CD14-positive monocyte (primary cell): ENCODE data around the gene PHACTR3. TPM values are rescaled to one million over a fixed set of nuclear protein-coding genes. Genes with fewer than 3 reads are reported as not detected.
"Not testable (repeated sequence)": the region's sequence is repeated elsewhere in the genome, so short reads cannot be mapped to it uniquely, and the experiment has no call there.

Experiments used
- DNase-seq, 3 donors: peaks; one replicate each; pipeline ENCODE4 v3.0.0-alpha.2; 2011 to 2022
- H2AFZ ChIP-seq: 2 replicates; pipeline ENCODE4 v1.6.0; 2012; ENCODE audit warnings: mild to moderate bottlenecking, low read depth, low read length, inconsistent platforms; ENCODE audit not compliant: insufficient read depth, poor library complexity, severe bottlenecking
- H3K27ac ChIP-seq, 2 donors: 1 replicate in 1 of 2; 2 replicates in 1 of 2; pipeline ENCODE4 v1.5.1; 2012 to 2013; ENCODE audit warnings: low read length in 2 of 2, control low read depth in 1 of 2, inconsistent platforms in 1 of 2, low read depth in 1 of 2, mild to moderate bottlenecking in 1 of 2
- H3K27me3 ChIP-seq, 2 donors: one replicate each; pipeline versions ENCODE4 v1.6.0 to v1.6.1; 2011 to 2013; ENCODE audit warnings: low read length in 2 of 2; ENCODE audit not compliant: control insufficient read depth in 2 of 2, insufficient read depth in 2 of 2
- H3K36me3 ChIP-seq, 2 donors: replicated peaks in 1 of 2; 1 replicate in 1 of 2; 2 replicates in 1 of 2; pipeline versions ENCODE4 v1.5.1 to v1.6.1; 2012 to 2013; ENCODE audit warnings: low read length in 2 of 2, control low read depth in 1 of 2, inconsistent platforms in 1 of 2, mild to moderate bottlenecking in 1 of 2; ENCODE audit not compliant: insufficient read depth in 2 of 2, control insufficient read depth in 1 of 2
- H3K4me1 ChIP-seq, 2 donors: 1 replicate in 1 of 2; 2 replicates in 1 of 2; pipeline versions ENCODE4 v1.5.1 to v1.6.1; 2012 to 2013; ENCODE audit warnings: low read length in 2 of 2, control low read depth in 1 of 2, inconsistent platforms in 1 of 2, mild to moderate bottlenecking in 1 of 2, moderate library complexity in 1 of 2; ENCODE audit not compliant: insufficient read depth in 2 of 2, control insufficient read depth in 1 of 2
- H3K4me2 ChIP-seq: replicated peaks from 2 replicates; pipeline ENCODE3; 2012; ENCODE audit warnings: low read length, moderate library complexity, mild to moderate bottlenecking; ENCODE audit not compliant: poor library complexity, severe bottlenecking; ENCODE audit errors: extremely low read depth
- H3K4me3 ChIP-seq, 3 experiments: fragments of 200-600 bp in 1 of 3; sonication (generic) in 1 of 3; replicated peaks in 1 of 3; 1 replicate in 2 of 3; 2 replicates in 1 of 3; pipeline ENCODE4 v1.5.1; 2011 to 2013; ENCODE audit warnings: low read length in 3 of 3, mild to moderate bottlenecking in 3 of 3, control low read depth in 2 of 3, low read depth in 2 of 3, inconsistent platforms in 1 of 3, moderate library complexity in 1 of 3
- H3K79me2 ChIP-seq: 2 replicates; pipeline ENCODE4 v1.6.0; 2012; ENCODE audit warnings: mild to moderate bottlenecking, control low read depth, inconsistent platforms, low read length, moderate library complexity; ENCODE audit not compliant: insufficient read depth
- H3K9ac ChIP-seq: 2 replicates; pipeline ENCODE4 v1.6.0; 2017; ENCODE audit warnings: low read length, mild to moderate bottlenecking; ENCODE audit not compliant: insufficient read depth, poor library complexity, severe bottlenecking
- H3K9me3 ChIP-seq, 2 donors: replicated peaks in 1 of 2; 1 replicate in 1 of 2; 2 replicates in 1 of 2; pipeline versions ENCODE4 v1.5.1 to v1.6.1; 2012 to 2013; ENCODE audit warnings: low read length in 2 of 2, control low read depth in 1 of 2; ENCODE audit not compliant: control insufficient read depth in 1 of 2, insufficient read depth in 1 of 2
- H4K20me1 ChIP-seq: 2 replicates; pipeline ENCODE4 v1.6.0; 2012; ENCODE audit warnings: mild to moderate bottlenecking, low read length, control low read depth, moderate library complexity; ENCODE audit not compliant: insufficient read depth
- H3K27ac Mint-ChIP-seq, 7 donors: one replicate each; pipeline ENCODE4 v1.8.0; 2020; ENCODE audit warnings: mild to moderate bottlenecking in 7 of 7, mixed read lengths in 7 of 7, moderate library complexity in 6 of 7, inconsistent platforms in 2 of 7
- H3K27me3 Mint-ChIP-seq, 3 donors: one replicate each; pipeline ENCODE4 v1.8.0; 2021 to 2022; ENCODE audit warnings: low read depth in 3 of 3, mild to moderate bottlenecking in 3 of 3, mixed read lengths in 3 of 3, moderate library complexity in 3 of 3, inconsistent platforms in 1 of 3
- H3K36me3 Mint-ChIP-seq, 2 donors: one replicate each; pipeline ENCODE4 v1.8.0; 2020; ENCODE audit warnings: mixed read lengths in 2 of 2, inconsistent platforms in 1 of 2, mild to moderate bottlenecking in 1 of 2
- H3K4me1 Mint-ChIP-seq: one replicate; pipeline ENCODE4 v1.8.0; 2020; ENCODE audit warnings: mild to moderate bottlenecking, mixed read lengths
- H3K4me3 Mint-ChIP-seq, 2 donors: one replicate each; pipeline ENCODE4 v1.8.0; 2020; ENCODE audit warnings: mild to moderate bottlenecking in 2 of 2, mixed read lengths in 2 of 2, moderate library complexity in 1 of 2
- H3K9me3 Mint-ChIP-seq, 7 donors: one replicate each; pipeline ENCODE4 v1.8.0; 2020 to 2022; ENCODE audit warnings: mixed read lengths in 7 of 7, mild to moderate bottlenecking in 6 of 7, moderate library complexity in 6 of 7, inconsistent platforms in 2 of 7
- WGBS: methylation state at CpG from one replicate; pipeline ENCODE4 v1.1.5; 2013; ENCODE audit warnings: missing lambda C conversion rate; ENCODE audit not compliant: insufficient coverage; 5-methylcytosine and 5-hydroxymethylcytosine counted together
- intact Hi-C, 2 donors: fragments of 100-400 bp; cut with micrococcal nuclease; formaldehyde crosslinking; loops; one replicate each; pipeline versions ENCODE4 v1.15.0 to v1.15.1; 2023
- polyA plus RNA-seq, 3 donors: library from polyadenylated mRNA; depleted of rRNA in 1 of 3; unstranded in 2 of 3; stranded (reverse) in 1 of 3; fragments of 300-500 nt in 2 of 3; fragments of >200 nt in 1 of 3; fragmentation: Illumina TruSeq in 2 of 3; gene quantifications; 1 replicate in 2 of 3; 2 replicates in 1 of 3; pipeline ENCODE4 v1.2.3, GENCODE V29; 2012 to 2021
- TF ChIP-seq, protein P1 (sequence below): fragments of 200-600 bp; IDR thresholded peaks from one replicate; pipeline ENCODE4 v1.8.0; 2022; ENCODE audit warnings: antibody characterized with exemption, mild to moderate bottlenecking

PHACTR3 gene
- polyA plus RNA-seq, 3 donors, result 0.11 to 0.17 TPM; not detected in 1

DNA sequence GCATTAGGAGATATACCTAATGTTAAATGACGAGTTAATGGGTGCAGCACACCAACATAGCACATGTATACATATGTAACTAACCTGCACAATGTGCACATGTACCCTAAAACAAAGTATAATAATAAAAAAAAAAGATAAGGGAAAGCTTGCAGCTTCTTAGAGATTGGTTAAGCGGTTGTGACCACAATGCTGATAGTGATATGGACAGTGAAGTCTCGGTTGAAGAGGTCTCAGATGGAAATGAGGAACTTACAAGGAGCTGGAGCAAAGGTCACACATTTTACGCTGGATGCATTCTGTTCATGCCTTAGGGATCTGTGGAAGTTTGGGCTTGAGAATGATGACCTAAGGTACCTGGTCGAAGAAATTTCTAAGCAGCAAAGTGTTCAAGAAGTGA is 252.6 kb downstream of the PHACTR3 start:
- H3K4me1 ChIP-seq, intact Hi-C loops, H3K4me2 ChIP-seq, H3K27me3 ChIP-seq, H4K20me1 ChIP-seq, H3K4me1 Mint-ChIP-seq, H3K4me3 ChIP-seq, H3K27ac ChIP-seq, DNase-seq, H3K36me3 ChIP-seq, H3K9ac ChIP-seq, H3K27ac Mint-ChIP-seq, H2AFZ ChIP-seq, H3K9me3 Mint-ChIP-seq, H3K27me3 Mint-ChIP-seq, H3K79me2 ChIP-seq, H3K4me3 Mint-ChIP-seq, H3K9me3 ChIP-seq, H3K36me3 Mint-ChIP-seq: not testable (repeated sequence)
- 94% methylated on average over 4 of the region's 5 CpGs for WGBS

DNA sequence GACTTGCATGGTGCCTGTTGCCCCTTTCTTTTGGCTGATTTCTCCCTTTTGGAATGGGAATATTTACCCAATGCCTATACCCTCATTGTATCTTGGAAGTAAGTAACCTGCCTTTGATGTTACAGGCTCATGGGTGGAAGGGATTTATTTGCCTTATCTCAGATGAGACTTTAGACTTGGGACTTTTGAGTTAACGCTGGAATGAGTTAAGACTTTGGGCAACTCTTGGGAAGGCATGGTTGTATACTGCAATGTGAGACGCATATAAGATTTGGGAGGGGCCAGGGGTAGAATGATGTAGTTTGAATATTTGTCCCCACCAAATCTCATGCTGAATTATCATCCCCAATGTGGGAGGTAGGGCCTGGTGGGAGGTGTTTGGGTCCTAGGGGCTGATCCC is 253.6 kb downstream of the PHACTR3 start:
- Mint-ChIP-seq H3K27me3 (peaks cover 0 to 5% (median 2%) of the 10 kb centered on the region in 3 donors), H3K4me3 (no peak overlapping the region), H3K27ac (no peak overlapping the region), H3K36me3 (peaks cover 7 to 8% of the 10 kb centered on the region in 2 donors), H3K9me3 (peaks cover 0 to 9% (median 4%) of the 10 kb centered on the region in 7 donors), H3K4me1 (no peaks in the 10 kb centered on the region)
- no peaks in the 10 kb centered on the region for H4K20me1 ChIP-seq
- H3K36me3 ChIP-seq, result no peaks in the 10 kb centered on the region
- no peak overlapping the region for H2AFZ ChIP-seq
- H3K4me1 ChIP-seq, result no peaks in the 10 kb centered on the region
- H3K9ac ChIP-seq, result no peak overlapping the region
- no peak overlapping the region for H3K27ac ChIP-seq
- H3K4me2 ChIP-seq, result no peak overlapping the region
- H3K27me3 ChIP-seq, result peaks cover 2% of the 10 kb centered on the region in 2 donors
- no peaks in the 10 kb centered on the region for H3K9me3 ChIP-seq
- H3K4me3 ChIP-seq, result no peak overlapping the region
- WGBS, result 100% methylated on average over 1 of the region's 2 CpGs
- intact Hi-C loops, result no loop called here
- DNase-seq, result no peak
- H3K79me2 ChIP-seq, result no peaks in the 10 kb centered on the region
- TF ChIP-seq, protein P1, sequence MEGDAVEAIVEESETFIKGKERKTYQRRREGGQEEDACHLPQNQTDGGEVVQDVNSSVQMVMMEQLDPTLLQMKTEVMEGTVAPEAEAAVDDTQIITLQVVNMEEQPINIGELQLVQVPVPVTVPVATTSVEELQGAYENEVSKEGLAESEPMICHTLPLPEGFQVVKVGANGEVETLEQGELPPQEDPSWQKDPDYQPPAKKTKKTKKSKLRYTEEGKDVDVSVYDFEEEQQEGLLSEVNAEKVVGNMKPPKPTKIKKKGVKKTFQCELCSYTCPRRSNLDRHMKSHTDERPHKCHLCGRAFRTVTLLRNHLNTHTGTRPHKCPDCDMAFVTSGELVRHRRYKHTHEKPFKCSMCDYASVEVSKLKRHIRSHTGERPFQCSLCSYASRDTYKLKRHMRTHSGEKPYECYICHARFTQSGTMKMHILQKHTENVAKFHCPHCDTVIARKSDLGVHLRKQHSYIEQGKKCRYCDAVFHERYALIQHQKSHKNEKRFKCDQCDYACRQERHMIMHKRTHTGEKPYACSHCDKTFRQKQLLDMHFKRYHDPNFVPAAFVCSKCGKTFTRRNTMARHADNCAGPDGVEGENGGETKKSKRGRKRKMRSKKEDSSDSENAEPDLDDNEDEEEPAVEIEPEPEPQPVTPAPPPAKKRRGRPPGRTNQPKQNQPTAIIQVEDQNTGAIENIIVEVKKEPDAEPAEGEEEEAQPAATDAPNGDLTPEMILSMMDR, result no peak
